OCI-LY3 (cell line): ENCODE measurements around the gene CD24.

Experiments used
- EZH2phosphoT487 ChIP-seq: fragments of 200-600 bp; shearing (Covaris generic); IDR thresholded peaks from 2 replicates; pipeline ENCODE4 v1.6.1; 2018; ENCODE audit warnings: antibody characterized with exemption, mixed run types, low read depth
- TF ChIP-seq, protein P1 (sequence below): fragments of 200-600, 300-600 bp; sonication (generic); IDR thresholded peaks from 2 replicates; pipeline ENCODE4 v1.5.1; 2014; ENCODE audit warnings: antibody characterized with exemption, low read length, low read depth

DNA sequence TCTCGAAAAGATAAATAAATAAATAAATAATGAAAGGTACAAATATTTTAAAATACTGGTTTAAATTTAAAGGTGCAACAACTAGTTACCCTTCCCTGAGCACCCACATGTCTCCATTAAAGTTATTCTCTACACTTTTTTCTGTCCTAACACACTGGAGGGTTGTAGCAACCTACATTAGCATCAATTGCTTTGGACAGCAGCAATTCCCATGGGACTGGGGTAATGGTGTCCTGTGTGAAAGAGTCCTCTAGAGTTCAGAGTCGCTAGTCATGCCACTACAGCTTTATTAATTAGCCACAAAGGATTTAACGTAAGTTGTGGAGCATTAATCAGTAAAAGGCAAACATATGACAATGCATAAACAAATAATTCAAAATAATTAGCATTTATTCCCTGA is 14.1 kb upstream of the CD24 start:
- TF ChIP-seq, protein P1, sequence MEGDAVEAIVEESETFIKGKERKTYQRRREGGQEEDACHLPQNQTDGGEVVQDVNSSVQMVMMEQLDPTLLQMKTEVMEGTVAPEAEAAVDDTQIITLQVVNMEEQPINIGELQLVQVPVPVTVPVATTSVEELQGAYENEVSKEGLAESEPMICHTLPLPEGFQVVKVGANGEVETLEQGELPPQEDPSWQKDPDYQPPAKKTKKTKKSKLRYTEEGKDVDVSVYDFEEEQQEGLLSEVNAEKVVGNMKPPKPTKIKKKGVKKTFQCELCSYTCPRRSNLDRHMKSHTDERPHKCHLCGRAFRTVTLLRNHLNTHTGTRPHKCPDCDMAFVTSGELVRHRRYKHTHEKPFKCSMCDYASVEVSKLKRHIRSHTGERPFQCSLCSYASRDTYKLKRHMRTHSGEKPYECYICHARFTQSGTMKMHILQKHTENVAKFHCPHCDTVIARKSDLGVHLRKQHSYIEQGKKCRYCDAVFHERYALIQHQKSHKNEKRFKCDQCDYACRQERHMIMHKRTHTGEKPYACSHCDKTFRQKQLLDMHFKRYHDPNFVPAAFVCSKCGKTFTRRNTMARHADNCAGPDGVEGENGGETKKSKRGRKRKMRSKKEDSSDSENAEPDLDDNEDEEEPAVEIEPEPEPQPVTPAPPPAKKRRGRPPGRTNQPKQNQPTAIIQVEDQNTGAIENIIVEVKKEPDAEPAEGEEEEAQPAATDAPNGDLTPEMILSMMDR = no peak
- TF ChIP-seq EZH2phosphoT487 = no peak
